NCI-H748 (cell line): Measurements from ENCODE around the gene THUMPD1.
"Not testable (repeated sequence)": the region's sequence is repeated elsewhere in the genome, so short reads cannot be mapped to it uniquely, and the experiment has no call there.

Experiments
- DNase-seq: peaks from one replicate; lab custom pipeline; 2025; ENCODE audit not compliant: unreplicated experiment; lab: John Stamatoyannopoulos, UW

Gene THUMPD1

GRCh38 chr16:20750558-20750957, 8.9 kb upstream of the THUMPD1 start:
- DNase-seq: no peak

DNA sequence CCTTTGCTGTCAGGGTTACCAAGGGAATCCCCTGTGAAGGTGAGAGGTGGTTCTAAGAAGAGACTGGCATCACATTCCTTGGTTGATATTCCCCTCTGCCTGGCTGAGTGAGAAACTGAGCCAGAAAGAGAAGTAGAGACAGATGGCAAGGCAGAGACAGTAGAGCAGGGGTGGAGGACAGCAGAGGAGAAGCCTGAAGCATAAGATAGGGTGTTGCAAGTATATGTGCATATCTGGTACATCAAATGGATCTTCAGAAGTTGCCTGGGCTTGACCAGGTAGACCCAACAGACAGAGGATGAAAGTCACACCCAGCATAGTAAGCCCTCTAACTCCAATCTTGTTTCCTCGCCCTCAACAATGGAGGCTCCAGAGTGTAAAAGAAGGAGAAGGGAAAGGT, 7.9 kb upstream of the THUMPD1 start:
- DNase-seq: no peak

GRCh38 chr16:20747030-20747816, 5.6 kb upstream of the THUMPD1 start:
- no peak for DNase-seq

DNA sequence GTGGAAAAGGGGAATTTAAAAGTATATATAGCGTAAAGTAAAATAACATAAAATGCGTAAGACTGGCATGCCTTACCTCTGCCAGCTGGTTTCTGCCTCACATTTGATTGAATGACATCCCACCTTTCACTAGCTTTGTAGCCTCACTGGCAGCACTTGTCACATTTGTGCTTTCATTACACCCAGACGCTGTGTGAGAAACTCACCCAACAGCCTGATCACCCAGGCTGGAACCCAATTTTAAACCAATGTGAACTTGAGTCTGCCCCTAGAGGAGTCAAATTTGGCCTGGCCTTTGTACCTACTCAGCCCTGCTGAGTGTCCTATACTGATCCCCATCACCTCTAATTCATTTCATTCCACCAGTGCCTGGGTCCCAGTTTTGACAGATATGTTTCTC, 4.8 kb upstream of the THUMPD1 start:
- no peak for DNase-seq

GRCh38 chr16:20744922-20745440, 3.4 kb upstream of the THUMPD1 start:
- DNase-seq: no peak

GRCh38 chr16:20743591-20743990, 2.0 kb upstream of the THUMPD1 start:
- no peak for DNase-seq

- peak; percentile 62 for DNase-seq
Measured at GRCh38 chr16:20740901-20741521, 607 bp downstream of the THUMPD1 start.

DNA sequence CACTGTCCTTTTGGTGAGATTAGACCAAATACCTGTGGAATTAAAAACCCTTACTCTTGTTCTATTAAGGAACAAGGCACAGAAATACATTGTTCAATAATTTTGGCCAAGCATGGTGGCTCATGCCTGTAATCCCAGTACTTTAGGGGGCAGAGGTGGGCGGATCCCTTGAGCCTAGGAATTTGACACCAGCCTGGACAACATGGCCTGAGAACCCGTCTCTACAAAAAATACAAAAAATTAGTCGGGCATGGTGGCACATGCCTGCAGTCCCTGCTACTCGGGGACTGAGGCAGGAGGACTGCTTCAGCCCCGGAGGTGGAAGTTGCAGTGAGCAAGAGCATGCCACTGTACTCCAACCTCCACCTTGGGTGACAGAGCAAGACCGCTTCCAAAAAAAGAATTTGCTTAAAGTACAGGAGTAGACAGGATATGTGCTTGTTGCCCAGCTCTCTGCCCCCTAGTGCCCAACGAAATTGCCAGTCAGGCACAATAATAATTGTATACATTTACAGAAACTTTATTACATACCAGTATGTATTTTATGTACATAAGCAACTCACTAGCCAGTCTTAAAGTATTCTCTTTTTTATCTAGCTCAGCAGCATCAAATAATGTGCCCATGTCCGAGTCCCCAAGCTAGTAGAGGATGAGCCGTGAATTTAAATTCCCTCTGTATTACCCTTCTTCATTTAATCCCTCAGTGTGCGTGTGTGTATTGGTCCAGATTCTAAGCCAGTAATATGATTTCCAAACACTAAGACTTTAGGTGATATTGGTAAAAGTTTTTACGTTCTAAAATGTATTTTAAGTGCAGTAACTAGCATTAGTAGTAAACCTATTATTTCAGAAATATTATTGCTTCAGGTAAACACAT, 1.4 kb downstream of the THUMPD1 start:
- DNase-seq: no peak

GRCh38 chr16:20735490-20735889, 6.1 kb downstream of the THUMPD1 start:
- no peak for DNase-seq

GRCh38 chr16:20734782-20735181, 6.8 kb downstream of the THUMPD1 start:
- DNase-seq: no peak

GRCh38 chr16:20734056-20734455, 7.6 kb downstream of the THUMPD1 start:
- DNase-seq: no peak

- DNase-seq: no peak
Measured at GRCh38 chr16:20729141-20729540, 12.5 kb downstream of the THUMPD1 start.

DNA sequence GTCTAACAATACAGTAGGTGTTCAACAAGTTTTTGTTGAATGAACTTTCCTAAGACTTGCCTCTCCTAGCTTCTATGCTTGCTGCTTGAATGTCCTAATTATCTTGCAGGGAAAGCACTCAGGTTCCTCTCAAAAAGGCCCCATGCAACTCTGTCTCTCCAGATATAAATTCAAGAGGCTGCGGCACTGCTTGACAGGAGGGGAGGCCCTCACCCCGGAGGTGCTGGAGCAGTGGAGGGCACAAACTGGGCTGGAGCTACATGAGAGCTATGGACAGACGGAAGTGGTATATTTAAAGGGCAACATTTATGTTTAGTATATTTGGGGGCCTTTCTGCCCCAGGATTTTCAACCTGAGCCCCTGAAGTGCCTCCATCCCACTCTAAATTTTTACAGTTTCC, 14.4 kb downstream of the THUMPD1 start:
- no peak for DNase-seq

GRCh38 chr16:20726661-20727060, 15.0 kb downstream of the THUMPD1 start:
- no peak for DNase-seq

DNA sequence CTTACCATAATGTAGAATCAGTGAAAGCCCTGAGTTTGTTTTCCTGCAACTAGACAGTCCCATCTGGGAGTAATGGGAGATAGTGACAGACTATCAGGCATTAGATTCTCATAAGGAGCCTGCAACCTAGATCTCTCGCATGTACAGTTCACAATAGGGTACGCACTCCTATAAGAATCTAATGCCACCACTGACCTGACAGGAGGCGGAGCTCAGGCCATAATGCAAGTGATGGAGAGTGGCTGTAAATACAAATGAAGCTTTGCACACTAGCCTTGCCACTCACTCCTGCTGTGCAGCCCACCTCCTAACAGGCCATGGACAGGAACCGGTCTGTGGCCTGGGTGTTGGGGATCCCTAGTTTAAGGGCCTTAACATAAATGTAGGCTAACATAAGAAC, 21.4 kb downstream of the THUMPD1 start:
- DNase-seq: no peak

- DNase-seq: not testable (repeated sequence)
Measured at GRCh38 chr16:20717718-20718117, 23.9 kb downstream of the THUMPD1 start.

- DNase-seq: no peak
Measured at GRCh38 chr16:20711277-20711911, 30.2 kb downstream of the THUMPD1 start.

DNA sequence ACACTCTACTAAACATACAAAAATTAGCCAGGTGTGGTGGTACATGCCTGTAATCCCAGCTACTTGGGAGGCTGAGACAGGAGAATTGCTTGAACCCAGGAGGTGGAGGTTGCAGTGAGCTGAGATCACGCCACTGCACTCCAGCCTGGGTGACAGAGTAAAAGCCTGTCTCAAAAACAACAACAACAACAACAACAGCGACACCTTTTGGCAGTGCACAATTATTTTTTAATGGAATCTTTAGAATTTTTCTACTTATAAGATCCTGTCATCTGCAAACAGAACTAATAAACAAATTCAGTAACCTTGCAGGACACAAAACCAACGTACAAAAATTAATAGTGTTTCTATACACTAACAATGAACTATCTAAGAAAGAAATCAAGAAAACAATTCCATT, 33.5 kb downstream of the THUMPD1 start:
- not testable (repeated sequence) for DNase-seq

- DNase-seq: no peak
Measured at GRCh38 chr16:20707461-20707860, 34.2 kb downstream of the THUMPD1 start.

DNA sequence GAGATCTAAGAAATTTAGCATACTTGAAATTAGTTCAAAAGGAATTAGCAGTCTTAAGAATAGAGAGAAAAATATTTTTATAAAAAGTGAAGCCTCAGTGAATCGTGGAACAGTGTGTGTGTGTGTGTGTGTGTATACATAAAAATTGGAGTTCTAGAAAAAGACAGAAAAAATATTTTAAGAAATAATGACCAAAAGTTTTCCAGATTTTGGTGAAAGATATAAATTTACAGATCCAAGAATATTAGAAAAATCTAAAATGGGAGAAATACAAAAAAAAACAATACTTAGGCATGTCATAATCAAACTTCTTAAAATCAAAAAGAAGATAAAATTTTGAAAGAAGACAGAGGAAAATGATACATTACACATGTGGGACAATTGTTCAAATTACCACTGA, 35.6 kb downstream of the THUMPD1 start:
- DNase-seq: not testable (repeated sequence)

DNA sequence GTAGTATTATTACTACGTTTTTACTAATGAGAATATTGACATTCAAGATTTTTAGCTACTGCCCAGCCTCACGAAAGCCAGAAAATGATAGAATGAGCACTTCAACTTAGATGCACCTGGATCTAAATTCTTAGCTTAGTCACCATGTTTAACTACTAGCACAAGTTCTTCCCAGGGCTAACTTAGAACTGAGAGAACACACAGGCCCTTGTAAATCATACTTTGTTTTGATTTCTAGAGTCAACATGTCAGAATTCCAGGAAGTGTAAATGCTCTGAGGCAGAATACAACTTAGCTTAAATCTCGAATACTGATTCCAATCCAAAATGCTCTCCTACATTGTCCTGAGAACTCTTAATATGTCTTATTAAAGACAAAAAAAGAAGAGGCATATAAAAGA, 37.3 kb downstream of the THUMPD1 start:
- no peak for DNase-seq
